H1 (cell line): ENCODE results near the gene CAMTA1. TPM values are rescaled to one million over a fixed set of nuclear protein-coding genes. Genes with fewer than 3 reads are reported as not detected.

Experiments
- CTCF ChIA-PET: fragments of 300-600 bp; sonication (Branson Sonifier 250); formaldehyde crosslinking; loops from one replicate; lab custom pipeline; 2021; ENCODE audit not compliant: partially characterized antibody; lab: Charles Lee
- POLR2A ChIA-PET: fragments of 300-600 bp; sonication (Branson Sonifier 250); formaldehyde crosslinking; loops from one replicate; lab custom pipeline; 2021; ENCODE audit warnings: inconsistent platforms; ENCODE audit not compliant: partially characterized antibody; lab: Charles Lee
- DNase-seq, 2 experiments: peaks; one replicate each; pipeline versions ENCODE4 v3.0.0 to v3.0.0-alpha.2; 2010 to 2022; ENCODE audit warnings: low spot score in 2 of 2, low read depth in 1 of 2, mixed read lengths in 1 of 2
- FAIRE-seq: peaks from 2 replicates; lab custom pipeline; 2011; peaks lifted over from hg19 to GRCh38; lab: Jason Lieb, UNC
- H2AFZ ChIP-seq: 2 replicates; pipeline ENCODE4 v1.8.1; 2012; ENCODE audit warnings: low read length, inconsistent platforms
- H2AK5ac ChIP-seq: 2 replicates; pipeline ENCODE4 v1.6.1; 2013; ENCODE audit warnings: low read depth, low read length
- H2BK120ac ChIP-seq: replicated peaks from 2 replicates; pipeline ENCODE3; 2013; ENCODE audit warnings: low read depth, low read length, inconsistent platforms
- H2BK12ac ChIP-seq: 2 replicates; pipeline ENCODE4 v1.6.1; 2013; ENCODE audit warnings: low read depth, low read length
- H2BK15ac ChIP-seq: 2 replicates; pipeline ENCODE4 v1.6.1; 2013; ENCODE audit warnings: low read length
- H2BK20ac ChIP-seq: 2 replicates; pipeline ENCODE4 v1.6.1; 2013; ENCODE audit warnings: low read length
- H2BK5ac ChIP-seq: 2 replicates; pipeline ENCODE4 v1.6.1; 2013; ENCODE audit warnings: low read depth, low read length
- H3K14ac ChIP-seq: 2 replicates; pipeline ENCODE4 v1.6.1; 2013; ENCODE audit warnings: inconsistent platforms; ENCODE audit not compliant: insufficient read length
- H3K18ac ChIP-seq: 2 replicates; pipeline ENCODE4 v1.6.1; 2013; ENCODE audit warnings: low read length; ENCODE audit errors: extremely low read depth
- H3K23ac ChIP-seq: 2 replicates; pipeline ENCODE4 v1.6.1; 2013; ENCODE audit warnings: inconsistent platforms; ENCODE audit not compliant: insufficient read length
- H3K23me2 ChIP-seq: 2 replicates; pipeline ENCODE4 v1.6.1; 2013; ENCODE audit warnings: low read depth, low read length
- H3K27ac ChIP-seq: 2 replicates; pipeline ENCODE4 v1.6.1; 2011; ENCODE audit warnings: low read depth, low read length, inconsistent platforms
- H3K27me3 ChIP-seq, 4 experiments: replicated peaks in 1 of 4; 1 replicate in 1 of 4; 2 replicates in 3 of 4; pipeline versions ENCODE4 v1.6.1 to v1.8.1; 2011 to 2013; ENCODE audit warnings: low read length in 3 of 4, mild to moderate bottlenecking in 3 of 4, inconsistent platforms in 2 of 4, mixed read lengths in 2 of 4, moderate library complexity in 1 of 4; ENCODE audit not compliant: control insufficient read depth in 3 of 4, insufficient read depth in 3 of 4; ENCODE audit errors: extremely low read depth in 1 of 4
- H3K36me3 ChIP-seq, 4 experiments: 2 replicates each; pipeline versions ENCODE4 v1.6.1 to v1.8.1; 2011 to 2013; ENCODE audit warnings: mild to moderate bottlenecking in 4 of 4, low read length in 3 of 4, moderate library complexity in 2 of 4, control low read depth in 1 of 4, inconsistent platforms in 1 of 4; ENCODE audit not compliant: insufficient read depth in 4 of 4, control insufficient read depth in 2 of 4
- H3K4ac ChIP-seq: replicated peaks from 2 replicates; pipeline ENCODE3; 2013; ENCODE audit warnings: low read length, low read depth, mixed read lengths, inconsistent platforms; ENCODE audit not compliant: insufficient read length
- H3K4me1 ChIP-seq, 4 experiments: replicated peaks in 1 of 4; 1 replicate in 1 of 4; 2 replicates in 3 of 4; pipeline versions ENCODE4 v1.6.1 to v1.8.1; 2011 to 2013; ENCODE audit warnings: low read length in 3 of 4, inconsistent platforms in 2 of 4, mixed read lengths in 1 of 4; ENCODE audit not compliant: insufficient read depth in 4 of 4, control insufficient read depth in 3 of 4
- H3K4me2 ChIP-seq, 2 experiments: 2 replicates each; pipeline versions ENCODE4 v1.6.1 to v1.8.1; 2011 to 2013; ENCODE audit warnings: low read depth in 2 of 2, low read length in 2 of 2, control low read depth in 1 of 2, inconsistent platforms in 1 of 2, mild to moderate bottlenecking in 1 of 2; ENCODE audit not compliant: insufficient read depth in 1 of 2
- H3K4me3 ChIP-seq, 4 experiments: fragments of 200-600, 300-600 bp in 1 of 4; sonication (generic), shearing (Covaris generic), sonication (Bioruptor Twin) in 1 of 4; 2 replicates each; pipeline versions ENCODE4 v1.5.1 to v1.8.1; 2011 to 2016; ENCODE audit warnings: low read length in 4 of 4, low read depth in 3 of 4, control low read depth in 2 of 4, inconsistent platforms in 2 of 4, mild to moderate bottlenecking in 2 of 4, mixed read lengths in 1 of 4, moderate library complexity in 1 of 4; ENCODE audit not compliant: insufficient read depth in 2 of 4; ENCODE audit errors: extremely low read depth in 1 of 4
- H3K56ac ChIP-seq: replicated peaks from 2 replicates; pipeline ENCODE3; 2013; ENCODE audit warnings: low read depth, mild to moderate bottlenecking, mixed read lengths, low read length, inconsistent platforms; ENCODE audit not compliant: insufficient read length
- H3K79me1 ChIP-seq: 2 replicates; pipeline ENCODE4 v1.6.1; 2013; ENCODE audit warnings: low read depth, low read length, control low read depth
- H3K79me2 ChIP-seq, 2 experiments: 2 replicates each; pipeline versions ENCODE4 v1.6.1 to v1.8.1; 2012 to 2013; ENCODE audit warnings: low read length in 2 of 2, mild to moderate bottlenecking in 2 of 2, inconsistent platforms in 1 of 2; ENCODE audit not compliant: insufficient read depth in 2 of 2, control insufficient read depth in 1 of 2
- H3K9ac ChIP-seq, 4 experiments: replicated peaks in 1 of 4; 1 replicate in 1 of 4; 2 replicates in 3 of 4; pipeline versions ENCODE4 v1.6.1 to v1.8.1; 2011 to 2013; ENCODE audit warnings: low read depth in 3 of 4, low read length in 3 of 4, control low read depth in 2 of 4, mild to moderate bottlenecking in 2 of 4, moderate library complexity in 2 of 4, inconsistent platforms in 1 of 4; ENCODE audit errors: extremely low read depth in 1 of 4
- H3K9me3 ChIP-seq, 2 experiments: 2 replicates each; pipeline versions ENCODE4 v1.6.1 to v1.8.1; 2012 to 2013; ENCODE audit warnings: mild to moderate bottlenecking in 2 of 2, moderate library complexity in 2 of 2, control low read depth in 1 of 2, inconsistent platforms in 1 of 2, low read depth in 1 of 2, low read length in 1 of 2, mixed read lengths in 1 of 2; ENCODE audit not compliant: insufficient read depth in 2 of 2
- H4K20me1 ChIP-seq, 2 experiments: replicated peaks in 1 of 2; 2 replicates each; pipeline versions ENCODE3 to v1.8.1; 2011 to 2013; ENCODE audit warnings: inconsistent platforms in 2 of 2, low read length in 2 of 2, mild to moderate bottlenecking in 1 of 2; ENCODE audit not compliant: insufficient read depth in 2 of 2, control insufficient read depth in 1 of 2
- H4K5ac ChIP-seq: 2 replicates; pipeline ENCODE4 v1.6.1; 2013; ENCODE audit warnings: low read length, low read depth, mixed read lengths, inconsistent platforms; ENCODE audit not compliant: insufficient read length
- H4K8ac ChIP-seq: 2 replicates; pipeline ENCODE4 v1.8.0; 2013; ENCODE audit warnings: mild to moderate bottlenecking, moderate library complexity, low read length, inconsistent platforms; ENCODE audit not compliant: insufficient read depth; ENCODE audit errors: extremely low read depth
- H4K91ac ChIP-seq: replicated peaks from 2 replicates; pipeline ENCODE3; 2013; ENCODE audit warnings: low read length, mixed read lengths, inconsistent platforms; ENCODE audit not compliant: insufficient read length
- ATF3 ChIP-seq: IDR thresholded peaks from 2 replicates; pipeline ENCODE4 v1.6.1; 2011; ENCODE audit warnings: low read depth, mild to moderate bottlenecking, low read length; ENCODE audit not compliant: insufficient read depth
- BCL11A ChIP-seq, 2 experiments: IDR thresholded peaks; one replicate each; pipeline ENCODE4 v1.6.1; 2011; ENCODE audit warnings: low read depth in 2 of 2, low read length in 2 of 2, mild to moderate bottlenecking in 2 of 2
- BRCA1 ChIP-seq: IDR thresholded peaks from 2 replicates; pipeline ENCODE4 v1.6.1; 2012; ENCODE audit warnings: low read depth, low read length, improper control_type of control experiment
- EZH2 ChIP-seq: fragments of 200-600 bp; sonication (generic); IDR thresholded peaks from 2 replicates; pipeline ENCODE4 v1.7.1; 2012; ENCODE audit warnings: low read depth, mild to moderate bottlenecking, moderate library complexity, low read length, inconsistent platforms; ENCODE audit not compliant: severe bottlenecking
- JUN ChIP-seq: IDR thresholded peaks from 2 replicates; pipeline ENCODE4 v1.6.1; 2011; ENCODE audit warnings: low read depth, mild to moderate bottlenecking, improper control_type of control experiment, low read length
- JUND ChIP-seq: IDR thresholded peaks from 2 replicates; pipeline ENCODE4 v1.6.1; 2011; ENCODE audit warnings: mild to moderate bottlenecking, improper control_type of control experiment, low read length
- KDM4A ChIP-seq: IDR thresholded peaks from one replicate; pipeline ENCODE4 v1.7.1; 2012; ENCODE audit warnings: low read depth, mild to moderate bottlenecking, moderate library complexity, low read length, inconsistent platforms; ENCODE audit not compliant: severe bottlenecking
- KDM5A ChIP-seq: fragments of 200-600 bp; IDR thresholded peaks from 2 replicates; pipeline ENCODE4 v1.7.1; 2012; ENCODE audit warnings: mild to moderate bottlenecking, low read length, inconsistent platforms, mixed read lengths
- MAFK ChIP-seq: IDR thresholded peaks from 2 replicates; pipeline ENCODE4 v1.6.1; 2012; ENCODE audit warnings: low read depth, mild to moderate bottlenecking, improper control_type of control experiment, low read length
- POU5F1 ChIP-seq: IDR thresholded peaks from 2 replicates; pipeline ENCODE4 v1.6.1; 2011; ENCODE audit warnings: low read depth, mild to moderate bottlenecking, low read length, moderate library complexity
- RXRA ChIP-seq: IDR thresholded peaks from 2 replicates; pipeline ENCODE4 v1.6.1; 2011; ENCODE audit warnings: low read depth, mild to moderate bottlenecking, low read length, moderate library complexity; ENCODE audit not compliant: insufficient read depth
- USF2 ChIP-seq: IDR thresholded peaks from 2 replicates; pipeline ENCODE4 v1.6.1; 2011; ENCODE audit warnings: low read length, improper control_type of control experiment
- WGBS, 2 experiments: shearing (Covaris generic) in 1 of 2; methylation state at CpG; one replicate each; pipeline versions ENCODE4 v1.1.6 to v1.1.7; 2013 to 2015; ENCODE audit warnings: low lambda C conversion rate in 2 of 2, mixed read lengths in 2 of 2, inconsistent platforms in 1 of 2, low coverage in 1 of 2, missing lambda C conversion rate in 1 of 2; ENCODE audit not compliant: insufficient replicate concordance in 2 of 2, insufficient coverage in 1 of 2, insufficient read length in 1 of 2; ENCODE audit errors: extremely low coverage in 1 of 2, missing lambda C conversion rate in 1 of 2; 5-methylcytosine and 5-hydroxymethylcytosine counted together
- polyA plus RNA-seq, 7 experiments: library from polyadenylated mRNA; depleted of rRNA in 3 of 7; stranded (reverse) in 5 of 7; unstranded in 2 of 7; fragments of >200 nt in 5 of 7; fragments of 200-250 nt in 2 of 7; gene quantifications; 1 replicate in 5 of 7; 2 replicates in 1 of 7; 4 replicates in 1 of 7; pipeline versions ENCODE4 v1.2.1 to v1.2.3, GENCODE V29; 2011 to 2013; ENCODE audit warnings: missing spikeins in 2 of 7, mixed read lengths in 2 of 7
- total RNA-seq: library from RNA; stranded (reverse); fragmentation: NEBNext Ultra II Directional; extraction: Animal tissue kit (Norgen Biotek cat#: 25700); gene quantifications from 2 replicates; pipeline ENCODE4 v1.2.1, GENCODE V29; 2021

The CAMTA1 gene
- total and polyA plus RNA-seq, 2 of the 8 experiments (the other 6 are each of a cell fraction or from before 2014, with no cell fraction given), result 65.0 to 119 TPM

GRCh38 chr1:7322283-7322785, 537.1 kb downstream of the CAMTA1 start:
- no peak overlapping the region for H3K4ac ChIP-seq
- POLR2A ChIA-PET, result no interaction called here
- no peak overlapping the region for H2BK120ac ChIP-seq
- H3K4me2 ChIP-seq, result no peak overlapping the region
- no peak overlapping the region for H2AFZ ChIP-seq
- H4K20me1 ChIP-seq, result no peaks in the 10 kb centered on the region
- no peak overlapping the region for H4K91ac ChIP-seq
- no peaks in the 10 kb centered on the region for H3K4me1 ChIP-seq
- no peak overlapping the region for H4K5ac ChIP-seq
- H3K79me2 ChIP-seq, result no peaks in the 10 kb centered on the region
- no peak overlapping the region for H2BK5ac ChIP-seq
- H3K9me3 ChIP-seq, result no peaks in the 10 kb centered on the region
- H3K9ac ChIP-seq, result no peak overlapping the region
- H3K36me3 ChIP-seq, result no peaks in the 10 kb centered on the region
- H2BK12ac ChIP-seq, result no peak overlapping the region
- no peak overlapping the region for H3K14ac ChIP-seq
- TF ChIP-seq USF2 (no peak), JUN (no peak), BRCA1 (no peak), RXRA (no peak), BCL11A (IDR thresholded peaks at IDR 0.05; ENCODE audit: low read depth in 2 of 2, low read length in 2 of 2) (no peak), KDM5A (no peak), MAFK (no peak), EZH2 (no peak), KDM4A (no peak), JUND (no peak), ATF3 (no peak), POU5F1 (no peak)
- H2BK20ac ChIP-seq, result no peak overlapping the region
- no peaks in the 10 kb centered on the region; the same call in 1 of the 2 replicates for H3K79me1 ChIP-seq
- 86% methylated on average over 2 of the region's 2 CpGs; no CpG with 5 or more reads in 1 of the 2 experiments for WGBS, 2 experiments
- DNase-seq (no peak), FAIRE-seq (no peak)
- H3K27me3 ChIP-seq, result no peaks in the 10 kb centered on the region
- H2BK15ac ChIP-seq, result no peak overlapping the region
- no peak overlapping the region for H3K23ac ChIP-seq
- no peak overlapping the region for H2AK5ac ChIP-seq
- H3K4me3 ChIP-seq, result no peak overlapping the region
- no peak overlapping the region for H3K18ac ChIP-seq
- no peaks in the 10 kb centered on the region for H3K23me2 ChIP-seq
- H3K27ac ChIP-seq, result no peak overlapping the region
- no peak overlapping the region for H3K56ac ChIP-seq
- H4K8ac ChIP-seq, result no peak overlapping the region
- CTCF ChIA-PET, result no interaction called here
